GM12891 (cell line): Measurements from ENCODE around the gene ACSS3.

Experiments
- POLR2A ChIP-seq: IDR thresholded peaks from 2 replicates; pipeline ENCODE4 v1.6.1; 2011; ENCODE audit warnings: low read depth, low read length, control low read depth
- POLR2AphosphoS5 ChIP-seq: IDR thresholded peaks from 2 replicates; pipeline ENCODE4 v1.6.1; 2011; ENCODE audit warnings: low read depth, low read length, control low read depth

- TF ChIP-seq POLR2A: no peak
- TF ChIP-seq POLR2AphosphoS5: no peak
Observed at GRCh38 chr12:81249976-81250375, 172.1 kb downstream of the ACSS3 start.
